Endometrium (tissue), 2 donors: ENCODE data around the gene PRKN.

Experiments used
- FAIRE-seq: peaks from 2 replicates; lab custom pipeline; 2012; peaks lifted over from hg19 to GRCh38; lab: Jason Lieb, UNC
- donor health status: control.
- donor health status: control.

PRKN gene

GRCh38 chr6:162301128-162301527 lies 426.4 kb downstream of the PRKN start:
- no peak for FAIRE-seq

- no peak for FAIRE-seq
Observed at GRCh38 chr6:162294029-162294428, 433.5 kb downstream of the PRKN start.

GRCh38 chr6:162292915-162293314 lies 434.7 kb downstream of the PRKN start:
- no peak for FAIRE-seq

GRCh38 chr6:162290846-162291465 lies 436.6 kb downstream of the PRKN start:
- no peak for FAIRE-seq

GRCh38 chr6:162289972-162290371 lies 437.6 kb downstream of the PRKN start:
- FAIRE-seq: no peak

- FAIRE-seq: no peak
Observed at GRCh38 chr6:162273986-162274385, 453.6 kb downstream of the PRKN start.

GRCh38 chr6:162271922-162272321 lies 455.6 kb downstream of the PRKN start:
- FAIRE-seq: no peak

GRCh38 chr6:162270966-162271365 lies 456.6 kb downstream of the PRKN start:
- FAIRE-seq: no peak

GRCh38 chr6:162267641-162268040 lies 459.9 kb downstream of the PRKN start:
- no peak for FAIRE-seq

- FAIRE-seq: no peak
Observed at GRCh38 chr6:162267126-162267525, 460.4 kb downstream of the PRKN start.

- FAIRE-seq: no peak
Observed at GRCh38 chr6:162264581-162264980, 463.0 kb downstream of the PRKN start.

GRCh38 chr6:162262466-162263196 lies 464.9 kb downstream of the PRKN start:
- no peak for FAIRE-seq

GRCh38 chr6:162261598-162261997 lies 466.0 kb downstream of the PRKN start:
- no peak for FAIRE-seq

- FAIRE-seq: no peak
Observed at GRCh38 chr6:162260027-162260426, 467.5 kb downstream of the PRKN start.

GRCh38 chr6:162258647-162259046 lies 468.9 kb downstream of the PRKN start:
- FAIRE-seq: no peak

- no peak for FAIRE-seq
Observed at GRCh38 chr6:162256361-162256760, 471.2 kb downstream of the PRKN start.

GRCh38 chr6:162251257-162251656 lies 476.3 kb downstream of the PRKN start:
- no peak for FAIRE-seq

GRCh38 chr6:162249907-162250642 lies 477.5 kb downstream of the PRKN start:
- no peak for FAIRE-seq

GRCh38 chr6:162245830-162246420 lies 481.6 kb downstream of the PRKN start:
- FAIRE-seq: no peak

GRCh38 chr6:162244031-162244430 lies 483.5 kb downstream of the PRKN start:
- no peak for FAIRE-seq

GRCh38 chr6:162242915-162243314 lies 484.7 kb downstream of the PRKN start:
- FAIRE-seq: no peak

- no peak for FAIRE-seq
Observed at GRCh38 chr6:162239330-162239729, 488.2 kb downstream of the PRKN start.

GRCh38 chr6:162238675-162239074 lies 488.9 kb downstream of the PRKN start:
- FAIRE-seq: no peak
